GM12873 (cell line): ENCODE results near the gene SERTM2.

Experiments used
- CTCF ChIP-seq: IDR thresholded peaks from 2 replicates; pipeline ENCODE4 v1.5.1; 2012; ENCODE audit warnings: low read depth, mild to moderate bottlenecking, moderate library complexity, low read length, control low read depth; ENCODE audit not compliant: insufficient read depth; ENCODE audit errors: missing control alignments

The SERTM2 gene

GRCh38 chrX:111490688-111491087 lies 20.8 kb upstream of the SERTM2 start:
- no peak for TF ChIP-seq CTCF

- TF ChIP-seq CTCF = no peak
These were observed 19.4 kb upstream of the SERTM2 start for GRCh38 chrX:111492085-111492484.

GRCh38 chrX:111498538-111499103 lies 12.8 kb upstream of the SERTM2 start:
- TF ChIP-seq CTCF = no peak

- no peak for TF ChIP-seq CTCF
These were observed 7.9 kb upstream of the SERTM2 start for GRCh38 chrX:111503485-111503993.

GRCh38 chrX:111504941-111505340 lies 6.5 kb upstream of the SERTM2 start:
- no peak for TF ChIP-seq CTCF

- no peak for TF ChIP-seq CTCF
These were observed 5.7 kb upstream of the SERTM2 start for GRCh38 chrX:111505783-111506182.

- TF ChIP-seq CTCF = no peak
These were observed 4.6 kb upstream of the SERTM2 start for GRCh38 chrX:111506826-111507225.
